Testis (tissue), 2 donors: ENCODE results near the gene PRKAA1.
"Not testable (repeated sequence)": the region's sequence is repeated elsewhere in the genome, so short reads cannot be mapped to it uniquely, and the experiment has no call there.

ENCODE experiments used
- POLR2A ChIP-seq: fragments of 450-650 bp; IDR thresholded peaks from one replicate; pipeline ENCODE4 v1.6.1; 2017; ENCODE audit warnings: antibody characterized with exemption, mild to moderate bottlenecking, moderate library complexity
- TF ChIP-seq, protein P1 (sequence below), 3 experiments: fragments of 450-650 bp in 2 of 3; fragments of 200-600 bp in 1 of 3; sonication (generic) in 1 of 3; IDR thresholded peaks; one replicate each; pipeline ENCODE4 v1.5.1; 2016 to 2019; ENCODE audit warnings: antibody characterized with exemption in 3 of 3, mild to moderate bottlenecking in 2 of 3, moderate library complexity in 1 of 3

DNA sequence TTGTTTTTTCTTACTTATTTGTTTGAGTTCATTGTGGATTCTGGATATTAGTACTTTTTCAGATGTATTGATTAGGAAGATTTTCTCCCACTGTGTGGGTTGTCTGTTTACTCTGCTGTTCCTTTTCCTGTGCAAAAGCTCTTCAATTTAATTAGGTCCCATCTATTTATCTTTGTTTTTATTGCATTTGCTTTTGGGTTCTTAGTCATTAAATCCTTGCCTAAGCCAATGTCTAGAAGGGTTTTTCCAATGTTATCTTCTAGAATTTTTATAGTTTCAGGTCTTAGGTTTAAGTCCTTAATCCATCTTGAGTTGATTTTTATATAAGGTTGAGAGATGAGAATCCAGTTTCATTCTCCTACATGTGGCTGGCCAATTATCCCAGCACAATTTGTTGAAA is 3.8 kb downstream of the PRKAA1 start:
- TF ChIP-seq, protein P1, sequence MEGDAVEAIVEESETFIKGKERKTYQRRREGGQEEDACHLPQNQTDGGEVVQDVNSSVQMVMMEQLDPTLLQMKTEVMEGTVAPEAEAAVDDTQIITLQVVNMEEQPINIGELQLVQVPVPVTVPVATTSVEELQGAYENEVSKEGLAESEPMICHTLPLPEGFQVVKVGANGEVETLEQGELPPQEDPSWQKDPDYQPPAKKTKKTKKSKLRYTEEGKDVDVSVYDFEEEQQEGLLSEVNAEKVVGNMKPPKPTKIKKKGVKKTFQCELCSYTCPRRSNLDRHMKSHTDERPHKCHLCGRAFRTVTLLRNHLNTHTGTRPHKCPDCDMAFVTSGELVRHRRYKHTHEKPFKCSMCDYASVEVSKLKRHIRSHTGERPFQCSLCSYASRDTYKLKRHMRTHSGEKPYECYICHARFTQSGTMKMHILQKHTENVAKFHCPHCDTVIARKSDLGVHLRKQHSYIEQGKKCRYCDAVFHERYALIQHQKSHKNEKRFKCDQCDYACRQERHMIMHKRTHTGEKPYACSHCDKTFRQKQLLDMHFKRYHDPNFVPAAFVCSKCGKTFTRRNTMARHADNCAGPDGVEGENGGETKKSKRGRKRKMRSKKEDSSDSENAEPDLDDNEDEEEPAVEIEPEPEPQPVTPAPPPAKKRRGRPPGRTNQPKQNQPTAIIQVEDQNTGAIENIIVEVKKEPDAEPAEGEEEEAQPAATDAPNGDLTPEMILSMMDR (IDR thresholded peaks at IDR 0.05), result not testable (repeated sequence)
- TF ChIP-seq POLR2A, result not testable (repeated sequence)
